RPMI8226 (cell line): ENCODE results near the gene TIGD1.

Experiments
- DNase-seq: peaks from one replicate; pipeline ENCODE4 v3.0.0-alpha.2; 2015

TIGD1 gene

DNA sequence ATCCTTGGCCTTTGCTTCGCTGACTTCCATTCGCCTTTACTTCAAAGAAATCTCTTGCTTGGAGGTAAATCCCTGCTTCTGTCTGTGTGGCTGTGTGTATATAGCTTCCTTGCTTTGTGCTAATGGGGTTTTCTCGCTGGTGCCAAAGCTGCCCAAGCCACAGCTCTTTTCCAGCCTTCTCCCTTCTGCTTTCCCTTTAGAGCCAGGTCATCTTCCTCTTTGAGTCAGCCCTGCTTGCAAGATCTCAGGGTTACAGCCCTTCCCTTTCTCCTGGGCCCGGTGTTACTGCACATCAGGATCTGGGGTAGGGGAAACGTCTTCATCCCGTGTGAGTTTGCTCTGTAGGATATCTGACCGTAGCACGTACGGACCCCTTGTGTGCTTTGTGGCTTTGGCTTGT lies 19.2 kb upstream of the TIGD1 start:
- no peak for DNase-seq

DNA sequence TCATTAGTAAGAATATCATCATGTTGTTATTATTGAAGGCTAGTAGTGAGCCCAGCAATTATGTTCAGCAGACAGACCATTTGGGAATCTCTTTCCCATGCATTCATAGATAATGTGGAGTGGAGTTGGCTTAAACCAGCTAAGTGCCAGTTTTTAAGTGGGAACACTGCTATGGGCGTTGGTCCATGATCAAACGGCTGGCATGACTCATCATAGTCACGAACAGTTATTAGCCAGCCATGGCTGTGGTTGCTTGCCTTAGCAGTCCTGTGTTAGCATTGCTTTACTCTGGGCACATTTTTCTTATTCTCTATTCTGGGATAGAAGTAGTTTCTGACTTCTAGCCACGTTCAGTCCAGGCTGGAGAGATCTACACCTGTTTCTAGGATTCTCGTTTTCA lies 17.8 kb upstream of the TIGD1 start:
- no peak for DNase-seq

DNA sequence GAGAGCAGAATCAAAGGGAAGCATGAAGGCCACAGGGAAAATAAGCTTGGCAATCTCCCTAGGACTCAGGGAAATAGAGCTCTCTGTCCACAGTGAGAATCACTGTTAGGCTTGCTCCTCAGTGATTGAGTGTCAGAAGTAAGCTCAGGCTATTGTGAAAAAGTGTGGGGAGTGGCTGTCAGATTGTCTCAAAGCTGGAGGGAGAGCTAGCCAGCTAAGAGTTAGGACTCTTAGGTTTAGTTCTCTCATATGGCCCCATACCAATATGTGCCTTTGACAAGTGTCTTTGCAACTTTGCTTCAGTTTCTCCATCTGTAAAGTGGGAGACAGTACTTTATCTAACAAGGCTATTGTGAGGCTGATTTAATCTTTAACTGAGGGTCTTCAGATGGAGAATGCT lies 17.4 kb upstream of the TIGD1 start:
- DNase-seq, result no peak

DNA sequence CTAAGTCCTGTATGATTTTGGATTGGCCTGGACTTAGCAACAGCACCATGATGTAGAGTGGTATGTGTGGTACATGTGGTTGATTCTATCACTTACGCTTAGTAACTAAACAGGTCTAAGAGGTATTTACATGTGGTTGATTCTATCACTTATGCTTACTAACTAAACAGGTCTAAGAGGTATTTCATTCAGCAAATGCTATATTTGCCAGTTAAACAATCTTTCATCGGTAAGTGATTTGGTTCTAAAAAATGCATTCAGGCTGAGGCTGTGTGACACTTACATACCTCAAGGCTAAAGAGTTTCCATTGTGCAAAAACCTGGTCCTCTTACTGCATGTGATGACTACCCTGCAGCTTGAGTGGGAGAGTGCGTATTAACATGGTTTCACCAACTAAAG lies 13.2 kb upstream of the TIGD1 start:
- DNase-seq, result no peak

DNA sequence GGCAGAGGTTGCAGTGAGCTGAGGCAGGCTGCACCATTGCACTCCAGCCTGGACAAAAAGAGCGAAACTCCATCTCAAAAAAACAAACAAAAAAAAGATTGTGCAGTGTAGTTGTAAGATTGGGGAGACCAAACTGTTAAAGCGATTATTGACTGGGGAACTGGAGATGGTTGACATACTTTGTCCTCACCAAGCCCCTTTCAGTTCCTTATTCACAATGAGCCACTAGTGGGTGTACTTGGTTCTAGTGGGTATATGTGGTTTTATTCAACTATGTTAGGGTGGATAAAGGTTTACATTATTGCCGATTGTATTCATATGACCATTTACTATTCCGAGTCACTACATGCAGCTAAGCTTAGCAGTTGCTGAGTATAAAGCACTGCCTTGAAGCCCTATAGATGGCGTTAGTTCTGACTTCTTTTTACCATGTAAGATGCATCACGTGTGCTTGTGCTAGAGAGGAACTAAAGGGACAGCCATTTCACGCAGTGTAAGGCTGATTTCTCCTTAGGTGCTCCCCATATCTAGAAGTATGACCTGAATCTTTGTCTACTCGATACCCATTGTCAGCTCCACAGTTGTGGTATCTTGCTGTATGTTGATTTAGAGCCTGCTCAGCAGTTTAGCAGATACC lies 12.3 kb upstream of the TIGD1 start:
- no peak for DNase-seq

DNA sequence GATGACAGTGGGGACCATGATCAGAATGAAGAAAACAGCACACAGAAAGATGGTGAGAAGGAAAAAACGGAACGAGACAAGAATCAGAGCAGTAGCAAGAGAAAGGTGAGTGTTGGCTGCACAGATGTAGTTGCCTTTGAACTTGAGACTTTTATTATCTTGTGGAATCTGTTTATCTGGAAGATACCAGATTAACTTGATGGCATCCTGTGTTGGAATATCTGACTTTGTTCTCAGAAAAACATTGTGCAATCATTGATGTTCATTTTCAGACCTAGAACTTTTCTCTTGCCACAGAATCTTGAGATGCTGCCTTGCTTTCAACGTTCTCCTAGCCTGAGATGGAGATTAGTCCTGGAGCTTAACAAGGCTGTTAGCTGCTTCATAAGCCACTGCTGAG lies 6.1 kb upstream of the TIGD1 start:
- DNase-seq, result no peak

DNA sequence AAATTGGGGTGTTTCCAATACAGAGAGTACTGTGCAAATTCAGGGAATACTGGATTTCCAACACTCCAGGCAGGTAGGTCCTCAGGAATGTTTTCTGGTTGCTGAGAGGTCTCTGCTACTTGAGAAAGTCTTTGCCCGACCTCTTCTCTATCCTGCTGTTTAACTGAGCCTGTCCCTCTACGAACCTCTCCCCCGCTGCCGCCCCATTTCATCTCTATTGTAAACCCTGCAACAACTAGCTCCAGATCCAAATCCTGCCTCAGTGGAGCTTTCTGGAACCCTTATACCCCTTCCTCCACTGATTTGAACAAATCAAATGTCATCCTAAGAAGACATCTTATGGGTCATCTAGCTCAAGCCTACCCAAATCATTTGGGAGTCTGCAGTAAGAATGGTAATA lies 1.4 kb upstream of the TIGD1 start:
- DNase-seq, result no peak

DNA sequence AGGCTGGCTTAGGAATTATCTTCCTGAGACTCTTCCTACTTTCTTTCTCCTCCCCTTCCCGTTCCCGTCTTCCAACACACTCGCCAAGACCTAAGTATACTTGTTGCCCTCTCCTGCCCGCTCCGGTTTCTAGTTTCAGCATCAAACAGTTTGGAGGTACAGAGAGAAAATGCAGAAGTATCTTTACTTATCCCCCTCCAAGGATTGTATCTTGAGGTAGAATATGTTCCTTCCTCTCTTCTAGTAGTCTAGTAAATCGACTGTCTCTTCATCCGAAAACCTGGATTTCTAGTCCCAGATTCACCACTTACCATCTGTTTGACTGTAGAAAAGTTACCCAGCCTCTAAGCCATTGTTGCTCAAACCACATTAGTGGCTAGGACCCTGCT lies 887 bp upstream of the TIGD1 start:
- no peak for DNase-seq

DNA sequence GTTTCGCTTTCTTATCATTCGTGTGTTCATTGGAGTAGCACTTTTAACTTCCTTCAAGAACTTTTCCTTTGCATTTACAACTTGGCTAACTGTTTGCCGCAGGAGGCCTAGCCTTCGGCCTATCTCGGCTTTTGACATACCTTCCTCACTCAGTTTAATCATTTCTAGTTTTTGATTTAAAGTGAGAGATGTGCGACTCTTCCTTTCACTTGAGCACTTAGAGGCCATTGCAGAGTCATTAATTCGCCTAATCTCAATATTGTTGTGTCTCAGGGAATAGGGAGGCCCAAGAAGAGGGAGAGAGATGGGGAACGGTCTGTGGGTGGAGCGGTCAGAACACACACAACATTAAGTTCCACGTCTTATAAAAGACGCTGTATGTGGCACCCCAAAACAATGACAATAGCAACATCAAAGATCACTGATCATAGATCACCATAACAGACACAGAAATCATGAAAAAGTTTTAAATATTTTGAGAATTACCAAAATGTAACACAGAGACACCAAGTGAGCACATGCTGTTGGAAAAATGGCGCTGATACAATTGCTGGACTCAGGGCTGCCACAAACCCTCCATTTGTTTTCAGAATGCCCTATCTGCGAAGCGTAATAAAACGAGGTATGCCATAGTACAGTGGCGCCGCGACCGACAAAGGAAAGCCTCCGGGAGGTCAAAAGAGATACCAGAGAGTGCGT lies 553 bp downstream of the TIGD1 start:
- DNase-seq, result no peak

DNA sequence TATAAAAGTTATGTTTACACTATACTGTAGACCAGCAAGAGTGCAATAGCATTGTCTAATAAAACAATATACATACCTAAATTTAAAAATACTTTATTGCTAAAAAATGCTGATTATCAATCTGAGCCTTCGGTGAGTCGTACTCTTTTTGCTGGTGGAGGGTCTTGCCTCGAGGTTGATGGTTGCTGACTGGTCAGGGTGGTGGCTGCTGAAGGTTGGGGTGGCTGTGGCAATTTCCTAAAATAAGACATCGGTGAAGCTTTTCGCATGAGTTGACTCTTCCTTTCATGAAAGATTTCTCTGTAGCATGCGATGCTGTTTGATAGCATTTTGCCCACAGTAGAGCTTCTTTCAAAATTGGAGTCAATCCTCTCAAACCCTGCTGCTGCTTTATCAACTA lies 2.4 kb downstream of the TIGD1 start:
- no peak for DNase-seq

DNA sequence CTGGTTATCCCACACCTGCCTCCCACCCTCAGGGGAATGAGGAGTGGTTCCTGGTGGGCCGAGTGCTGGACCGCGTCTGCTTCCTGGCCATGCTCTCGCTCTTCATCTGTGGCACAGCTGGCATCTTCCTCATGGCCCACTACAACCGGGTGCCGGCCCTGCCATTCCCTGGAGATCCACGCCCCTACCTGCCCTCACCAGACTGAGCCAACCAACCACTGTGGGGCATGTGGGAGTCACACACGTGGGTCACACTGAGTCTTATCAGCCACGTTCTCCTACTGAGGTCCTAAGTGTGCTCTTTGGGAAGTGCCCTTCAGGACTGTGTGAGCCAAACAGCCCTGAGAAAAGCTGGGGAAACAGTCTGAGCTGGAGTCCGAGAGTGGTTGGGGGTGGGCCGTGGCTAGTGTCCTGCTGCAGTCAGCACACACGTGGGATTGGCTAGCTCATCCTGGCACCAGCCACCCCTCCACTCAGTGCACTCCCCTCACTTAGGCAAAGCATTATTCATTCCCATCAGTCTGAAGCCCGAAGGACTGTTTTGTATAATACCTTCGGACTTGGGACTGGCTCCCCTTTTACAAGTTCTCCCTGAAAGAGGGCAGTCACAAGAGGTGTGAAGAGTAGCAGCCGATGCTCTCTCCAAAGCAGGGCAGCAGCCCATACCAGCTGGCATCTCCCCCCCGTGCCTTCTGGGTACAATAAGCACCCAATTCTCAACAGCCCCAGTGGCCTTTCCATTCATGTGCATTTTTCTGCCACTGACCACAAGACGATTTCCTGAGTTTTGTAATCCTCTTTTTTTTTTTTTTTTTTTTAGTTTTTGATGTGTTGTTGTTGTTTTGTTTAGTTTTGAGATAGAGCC lies 4.6 kb downstream of the TIGD1 start:
- no peak for DNase-seq

DNA sequence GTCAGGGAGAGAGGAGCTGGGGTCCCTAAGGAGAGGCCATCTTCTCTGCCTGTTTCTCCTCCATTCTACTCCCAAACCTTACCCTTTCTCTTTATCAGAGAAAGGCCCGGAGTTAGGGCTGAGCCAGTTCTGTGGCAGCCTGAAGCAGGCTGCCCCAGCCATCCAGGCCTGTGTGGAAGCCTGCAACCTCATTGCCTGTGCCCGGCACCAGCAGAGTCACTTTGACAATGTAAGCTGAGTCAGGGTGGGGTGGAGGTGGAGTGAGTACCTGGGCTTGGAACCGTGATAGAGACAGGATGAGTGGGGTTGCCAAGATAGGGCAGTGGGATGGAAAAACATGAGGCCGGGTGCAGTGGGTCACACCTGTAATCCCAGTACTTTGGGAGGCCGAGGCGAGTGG lies 5.7 kb downstream of the TIGD1 start:
- no peak for DNase-seq

DNA sequence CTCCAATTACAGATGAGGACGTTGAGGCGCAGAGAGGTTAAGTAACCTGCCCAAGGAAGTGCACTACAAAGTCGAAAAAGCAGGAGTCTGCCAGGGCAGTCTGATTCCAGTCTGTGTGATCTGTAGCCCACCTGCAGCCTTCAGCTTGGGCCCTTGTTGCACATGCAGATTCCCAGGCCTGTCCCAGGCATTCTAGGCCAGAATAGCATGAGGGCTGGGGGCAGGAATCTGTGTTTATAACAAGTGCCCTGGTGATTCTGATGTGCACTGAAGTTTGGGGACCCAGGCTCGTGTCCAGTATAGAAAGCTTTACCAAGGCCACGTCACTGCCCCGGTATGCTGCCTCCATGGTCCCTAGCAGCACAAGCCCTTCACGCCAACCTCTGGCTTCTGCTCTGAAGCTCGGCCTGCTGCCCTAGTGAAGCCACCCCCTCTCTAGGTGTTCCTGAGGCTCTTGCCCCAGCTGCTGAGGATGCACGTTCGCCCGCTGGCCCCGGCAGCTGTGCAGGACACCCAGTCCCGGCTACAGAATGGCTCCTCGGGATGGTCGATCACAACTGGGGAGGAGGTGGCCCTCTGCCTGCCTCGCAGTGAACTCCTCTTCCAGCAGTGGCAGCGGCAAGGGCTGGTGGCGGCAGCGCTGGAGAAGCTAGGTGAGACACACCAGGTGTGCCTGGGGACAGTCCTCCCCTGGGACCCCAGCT lies 6.3 kb downstream of the TIGD1 start:
- DNase-seq, result no peak

DNA sequence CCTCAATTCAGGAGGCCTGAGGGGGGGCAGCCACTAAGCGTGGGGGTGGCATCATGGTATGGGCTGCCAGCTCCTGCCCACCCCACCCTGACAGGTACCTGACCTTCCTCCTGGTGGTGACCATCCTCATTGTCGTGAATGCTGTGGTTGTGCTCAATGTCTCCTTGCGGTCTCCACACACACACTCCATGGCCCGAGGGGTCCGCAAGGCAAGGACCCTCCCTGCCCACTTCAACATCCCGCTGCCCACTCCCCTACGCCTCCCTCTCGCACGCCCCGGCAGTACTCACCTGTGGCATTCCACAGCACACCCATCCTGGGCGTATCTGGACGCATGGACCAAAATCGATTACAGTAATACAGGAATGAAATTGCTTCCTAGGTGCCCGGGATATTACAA lies 6.9 kb downstream of the TIGD1 start:
- DNase-seq, result no peak

DNA sequence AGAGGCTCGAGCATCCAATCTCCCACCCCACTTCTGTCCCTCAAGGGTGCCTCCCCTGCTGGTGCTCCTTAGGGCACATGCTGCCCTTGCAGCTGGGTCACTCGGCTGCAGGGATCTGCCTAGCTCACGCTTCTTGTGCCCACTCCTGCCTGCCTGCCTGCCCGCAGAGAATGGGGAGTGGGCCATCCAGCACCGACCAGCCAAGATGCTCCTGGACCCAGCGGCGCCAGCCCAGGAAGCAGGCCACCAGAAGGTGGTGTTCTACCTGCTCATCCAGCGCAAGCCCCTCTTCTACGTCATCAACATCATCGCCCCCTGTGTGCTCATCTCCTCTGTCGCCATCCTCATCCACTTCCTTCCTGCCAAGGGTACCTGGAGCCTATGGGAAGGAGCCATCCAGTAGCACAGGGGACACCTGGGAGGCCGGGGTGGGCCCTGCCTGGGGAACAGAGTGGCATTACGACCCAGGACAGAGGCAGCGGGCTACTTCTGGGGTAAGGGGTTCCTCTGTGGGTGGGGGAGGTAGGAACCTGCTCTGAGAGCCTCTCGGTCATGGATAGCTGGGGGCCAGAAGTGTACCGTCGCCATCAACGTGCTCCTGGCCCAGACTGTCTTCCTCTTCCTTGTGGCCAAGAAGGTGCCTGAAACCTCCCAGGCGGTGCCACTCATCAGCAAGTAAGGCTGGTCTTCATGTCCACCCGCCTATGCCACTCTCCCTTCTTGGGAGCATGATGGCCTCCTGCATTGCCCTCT lies 7.5 kb downstream of the TIGD1 start:
- DNase-seq, result no peak

DNA sequence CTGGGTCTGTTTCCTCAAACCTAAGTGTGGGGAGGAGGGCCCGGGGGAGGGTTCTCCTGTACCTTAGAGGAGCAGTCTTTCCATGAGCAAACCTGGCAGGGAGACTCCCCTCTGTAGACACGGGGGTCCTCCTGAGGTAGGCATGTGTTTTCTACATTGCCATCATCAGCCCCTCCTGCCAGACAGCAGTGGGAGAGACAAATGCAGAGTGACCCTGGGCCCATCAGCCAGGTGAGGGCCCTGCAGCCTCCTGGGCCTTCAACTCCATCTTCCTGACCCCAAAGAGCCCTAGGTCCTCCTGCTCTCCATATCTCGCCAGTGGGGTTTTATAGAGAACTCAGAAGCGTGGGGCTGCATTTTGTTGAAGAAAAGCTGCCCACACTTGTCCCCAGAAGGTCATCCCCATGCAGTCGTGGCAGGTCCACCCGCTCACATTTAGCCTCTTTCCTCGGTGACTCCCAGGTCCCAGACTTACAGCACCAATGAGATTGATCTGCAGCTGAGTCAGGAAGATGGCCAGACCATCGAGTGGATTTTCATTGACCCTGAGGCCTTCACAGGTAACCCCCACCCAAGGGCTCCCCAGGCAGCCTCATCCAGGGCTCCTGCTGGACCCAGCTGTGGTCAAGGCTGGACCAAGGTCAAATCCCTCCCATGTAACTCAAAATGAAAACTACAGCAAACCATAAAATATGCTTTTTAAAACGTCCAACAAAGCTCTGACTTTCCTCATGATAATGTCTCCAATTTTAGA lies 8.2 kb downstream of the TIGD1 start:
- DNase-seq, result no peak

DNA sequence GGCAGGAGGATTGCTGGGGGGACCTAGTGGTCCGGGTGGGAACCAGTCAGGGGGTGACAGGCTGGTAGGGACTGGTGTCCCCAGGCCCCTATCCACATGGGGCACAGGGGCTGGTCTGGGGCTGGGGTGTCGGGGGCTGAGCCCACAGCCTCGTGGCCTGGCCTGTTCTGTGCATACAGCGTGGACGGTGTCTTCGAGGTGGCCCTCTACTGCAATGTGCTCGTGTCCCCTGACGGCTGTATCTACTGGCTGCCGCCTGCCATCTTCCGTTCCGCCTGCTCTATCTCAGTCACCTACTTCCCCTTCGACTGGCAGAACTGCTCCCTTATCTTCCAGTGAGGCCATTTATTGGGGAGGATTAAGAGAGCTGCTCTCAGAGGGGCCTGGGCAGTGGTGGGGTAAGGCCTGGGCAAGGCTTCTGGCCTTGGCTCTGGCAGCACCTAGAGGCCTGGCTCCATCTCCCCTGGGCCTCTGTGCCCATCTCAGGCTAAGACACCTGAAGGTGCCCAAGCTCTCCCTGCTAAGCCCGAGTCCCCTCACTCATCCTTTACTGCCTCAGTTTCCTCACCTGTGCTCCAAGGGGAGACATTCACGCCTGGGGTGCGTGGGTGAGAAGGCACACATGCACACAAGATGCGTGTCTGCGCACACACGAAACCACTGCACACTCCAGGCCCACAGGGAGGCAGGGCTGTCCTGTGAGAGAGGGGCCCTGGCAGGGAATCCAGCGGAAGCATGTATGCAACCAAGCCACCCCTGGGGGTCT lies 9.0 kb downstream of the TIGD1 start:
- no peak for DNase-seq

DNA sequence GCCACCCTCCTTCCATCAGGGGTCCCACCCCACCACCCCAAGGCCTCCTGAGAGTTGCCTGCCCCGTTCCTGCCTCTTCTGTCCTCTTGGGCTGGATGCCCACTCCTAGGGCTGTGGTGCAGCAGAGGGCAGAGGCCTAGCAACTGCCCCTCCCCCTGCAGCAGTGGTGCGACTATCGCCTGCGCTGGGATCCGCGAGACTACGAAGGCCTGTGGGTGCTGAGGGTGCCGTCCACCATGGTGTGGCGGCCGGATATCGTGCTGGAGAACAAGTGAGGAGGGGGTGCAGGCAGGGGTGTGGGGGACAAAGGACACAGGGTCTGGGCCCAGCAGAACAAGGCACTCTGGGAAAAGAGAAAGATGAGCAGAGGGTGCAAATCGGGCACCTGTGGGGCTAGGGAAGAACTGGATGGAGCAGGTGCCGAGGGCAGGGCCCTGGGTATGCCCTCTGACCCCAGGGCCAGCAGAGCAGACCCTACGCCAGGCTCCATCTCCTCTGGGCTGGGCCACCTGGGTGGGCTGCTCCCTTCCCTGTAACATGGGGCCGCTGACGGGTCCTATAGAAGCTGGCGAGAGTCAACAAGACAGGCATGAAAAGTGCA lies 9.8 kb downstream of the TIGD1 start:
- DNase-seq, result no peak

DNA sequence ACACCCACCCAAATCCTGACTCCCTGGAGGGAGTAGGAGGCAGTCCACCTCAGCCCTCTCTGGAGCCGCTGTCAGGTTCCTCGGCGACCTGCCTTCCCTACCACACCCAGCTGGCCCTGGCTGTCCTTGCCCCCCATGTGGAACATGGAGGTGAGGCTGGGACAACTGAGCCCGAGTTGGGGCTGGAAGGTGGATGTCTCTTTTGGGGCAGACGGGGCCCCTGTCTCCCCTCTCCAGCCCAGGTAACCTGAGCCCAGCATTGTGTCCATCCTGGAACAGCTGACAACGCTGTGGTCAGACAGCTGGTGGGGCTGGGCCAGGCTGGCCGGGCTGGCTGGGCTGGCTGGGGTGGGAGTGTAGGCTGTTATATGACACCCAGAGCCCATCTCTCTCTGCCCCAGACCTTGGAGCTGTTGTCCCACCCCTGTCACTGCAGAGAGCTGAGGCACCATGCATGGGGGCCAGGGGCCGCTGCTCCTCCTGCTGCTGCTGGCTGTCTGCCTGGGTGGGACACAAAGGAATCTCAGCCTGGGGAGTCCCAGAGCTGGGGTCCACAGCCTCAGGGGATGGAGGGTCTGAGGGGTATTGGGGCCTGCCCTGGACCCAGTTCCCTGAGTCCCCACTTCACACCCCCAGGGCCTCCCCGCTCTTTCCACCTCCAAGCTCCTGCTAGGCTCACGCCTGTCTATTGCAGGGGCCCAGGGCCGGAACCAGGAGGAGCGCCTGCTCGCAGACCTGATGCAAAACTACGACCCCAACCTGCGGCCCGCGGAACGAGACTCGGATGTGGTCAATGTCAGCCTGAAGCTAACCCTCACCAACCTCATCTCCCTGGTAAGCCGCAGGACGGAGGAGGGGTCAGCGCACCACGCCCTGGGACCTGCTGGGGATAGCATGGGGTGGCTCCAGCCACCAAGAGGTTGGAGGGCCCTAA lies 10.8 kb downstream of the TIGD1 start, which contains the start of gene CHRNG:
TSS of gene CHRNG (plus strand) at position 395 of the 934 bp plus-strand sequence. CDS start at position 451, 56 bp downstream.
- DNase-seq, result no peak
